Fibroblast of pulmonary artery (primary cell): ENCODE data around the gene IL24.
A peak's percentile ranks its signal among the peaks of the same experiment; 100 is the strongest.

Experiments
- DNase-seq: peaks from one replicate; pipeline ENCODE4 v3.0.0-alpha.2; 2010; ENCODE audit warnings: low read depth
- H3K4me3 ChIP-seq: replicated peaks from 2 replicates; pipeline ENCODE4 v1.5.1; 2011; ENCODE audit warnings: low read depth, mild to moderate bottlenecking, control low read depth, low read length, moderate library complexity
- CTCF ChIP-seq: IDR thresholded peaks from 2 replicates; pipeline ENCODE4 v1.5.1; 2011; ENCODE audit warnings: mild to moderate bottlenecking, control low read depth, low read length, inconsistent platforms; ENCODE audit errors: missing control alignments

Gene IL24

GRCh38 chr1:206933333-206933945 lies 36.2 kb downstream of the IL24 start:
- TF ChIP-seq CTCF: peak; percentile 50
- no peak for DNase-seq
- H3K4me3 ChIP-seq: no peak overlapping the region

DNA sequence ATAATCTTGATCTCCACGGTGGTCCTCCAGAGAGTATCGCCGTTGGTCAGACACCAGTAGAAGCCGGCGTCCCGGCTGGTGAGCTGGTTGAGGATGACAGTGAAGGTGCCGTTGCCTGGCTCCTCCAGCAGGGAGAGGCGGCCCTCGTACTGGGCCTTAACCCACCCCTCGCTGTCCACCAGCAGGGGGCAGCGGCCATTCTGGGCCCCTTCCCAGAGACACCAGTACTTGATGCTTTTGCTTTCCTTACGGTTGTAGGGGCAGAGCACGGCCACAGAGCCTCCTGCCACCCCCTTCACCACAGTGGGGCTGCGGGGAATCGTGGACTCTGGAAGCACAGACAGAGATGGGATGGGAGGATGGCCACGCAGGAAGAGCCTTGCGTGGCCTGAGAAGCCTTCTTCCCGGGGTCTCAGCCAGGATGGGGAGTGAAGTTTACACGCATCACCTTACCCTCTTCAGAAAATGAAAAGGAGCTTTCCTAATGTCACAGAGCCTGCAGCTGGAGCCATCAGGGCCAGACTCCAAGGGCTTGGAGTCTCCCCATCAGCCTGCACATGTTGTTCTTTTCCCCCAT lies 38.3 kb downstream of the IL24 start:
- no peak overlapping the region for H3K4me3 ChIP-seq
- peak; percentile 47 for TF ChIP-seq CTCF
- peak; percentile 28 for DNase-seq

DNA sequence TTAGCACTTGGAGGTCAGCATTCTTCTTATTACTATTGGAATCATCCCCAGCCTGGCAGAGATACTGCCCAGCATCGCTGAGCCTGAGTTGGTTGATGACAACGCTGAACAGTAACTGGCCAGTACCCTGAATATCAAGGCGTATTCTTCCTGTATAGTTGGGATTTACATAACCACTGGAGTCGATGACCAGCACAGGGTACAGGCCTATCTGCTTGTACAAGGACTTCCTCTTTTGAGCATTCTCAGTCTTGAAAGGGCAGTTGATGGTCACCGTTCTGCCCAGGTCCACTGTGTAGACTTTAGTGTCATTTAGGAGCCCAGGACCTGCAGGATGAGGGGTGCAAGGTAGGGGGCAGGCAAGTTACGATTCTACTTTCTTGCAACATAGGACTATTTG lies 40.2 kb downstream of the IL24 start:
- H3K4me3 ChIP-seq: no peak overlapping the region
- DNase-seq: no peak
- no peak for TF ChIP-seq CTCF

DNA sequence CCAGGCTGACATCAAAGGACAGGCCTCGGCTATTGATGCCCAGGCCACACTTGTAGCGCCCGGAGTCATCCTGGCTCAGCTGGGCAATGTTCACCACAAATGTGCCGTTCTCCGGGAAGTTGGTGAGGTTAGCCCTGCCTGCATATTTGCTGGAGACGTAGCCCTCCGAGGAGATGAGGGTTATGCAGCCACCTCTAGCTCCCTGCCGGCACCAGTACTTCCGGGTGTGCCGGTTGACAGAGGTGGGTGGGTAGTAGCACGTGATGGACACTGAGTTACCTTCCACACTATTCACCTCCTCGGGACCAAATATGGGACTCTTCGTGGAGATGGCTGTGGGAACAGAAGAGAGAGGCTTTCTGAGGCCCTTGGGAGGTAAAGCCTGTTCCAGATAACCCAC lies 41.9 kb downstream of the IL24 start:
- no peak for TF ChIP-seq CTCF
- H3K4me3 ChIP-seq: no peak overlapping the region
- no peak for DNase-seq

- no peak overlapping the region for H3K4me3 ChIP-seq
- DNase-seq: no peak
- TF ChIP-seq CTCF: no peak
Measured at GRCh38 chr1:206939841-206940587, 42.8 kb downstream of the IL24 start.

DNA sequence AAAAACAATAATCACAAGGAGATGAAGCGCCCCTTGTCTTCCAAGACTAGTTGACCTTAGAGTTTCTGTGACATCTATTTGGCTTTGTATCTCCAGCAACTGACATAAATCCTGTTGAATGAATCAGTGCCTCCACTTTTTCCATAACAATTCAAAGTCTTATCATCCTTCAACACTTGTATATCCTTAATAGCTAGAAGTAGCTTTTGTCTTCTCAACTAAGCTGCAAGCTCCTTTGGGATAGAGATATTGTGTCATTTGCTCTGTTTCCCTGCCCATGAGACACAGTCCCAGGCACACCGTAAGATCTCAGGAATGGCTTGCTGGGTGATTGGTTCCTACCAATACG lies 43.3 kb downstream of the IL24 start:
- TF ChIP-seq CTCF: no peak
- H3K4me3 ChIP-seq: no peak overlapping the region
- DNase-seq: no peak
